ENCODE data around the gene RAB3C.

Gene RAB3C

GRCh38 chr5:58628626-58629025 lies 45.8 kb downstream of the RAB3C start:
- Mint-ChIP-seq H3K4me1 (ENCODE audit: low read depth) (no peaks in the 10 kb centered on the region), H3K27me3 (no peaks in the 10 kb centered on the region), H3K36me3 (ENCODE audit: low read depth) (no peaks in the 10 kb centered on the region), H3K27ac (no peak overlapping the region), H3K9me3 (no peaks in the 10 kb centered on the region), H3K4me3 (no peak overlapping the region)
- intact Hi-C loops (cut with micrococcal nuclease): no loop called here

DNA sequence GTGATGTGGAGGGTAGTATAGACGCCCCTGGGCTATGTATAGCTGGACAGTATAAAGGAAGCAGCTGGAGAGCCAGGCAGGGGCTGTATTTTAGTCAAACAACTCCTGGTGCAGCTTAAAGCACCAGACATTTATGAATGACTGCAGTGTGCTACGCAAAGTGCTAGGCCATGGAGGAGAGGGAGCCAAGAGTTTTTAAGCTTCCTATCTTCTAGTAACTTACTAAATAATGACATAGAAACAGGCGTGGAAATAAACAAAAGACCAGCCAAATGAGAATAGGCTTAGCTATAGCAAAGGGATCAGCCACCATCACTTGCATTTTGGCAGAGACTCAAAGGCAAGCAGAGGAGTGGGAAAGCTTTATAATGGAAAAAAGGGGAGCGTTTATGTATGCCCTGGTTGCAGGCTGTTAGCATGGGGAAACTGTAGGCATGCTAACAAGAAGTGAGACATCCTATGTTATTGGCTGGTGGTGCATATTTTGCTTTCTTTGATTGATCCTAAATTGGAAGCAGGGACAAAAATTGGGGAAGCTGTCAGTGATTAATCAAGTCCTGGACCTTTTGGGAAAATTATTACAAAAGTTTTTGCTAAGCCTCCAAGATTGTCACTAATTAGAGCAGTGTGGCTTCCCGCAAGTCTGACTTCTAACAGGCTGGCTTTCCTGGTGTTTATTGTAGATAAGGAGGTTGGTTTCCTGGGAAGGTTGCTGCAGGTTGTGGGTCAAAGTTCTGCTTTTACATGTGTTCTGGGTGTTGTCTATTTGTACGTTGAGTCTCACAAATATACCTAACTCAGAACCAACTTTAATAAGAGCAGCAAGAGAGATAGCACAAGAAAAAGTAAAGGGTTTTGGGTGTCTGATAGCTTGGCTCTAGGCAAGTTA lies 46.6 kb downstream of the RAB3C start:
- Mint-ChIP-seq H3K27ac (no peak overlapping the region), H3K36me3 (ENCODE audit: low read depth) (no peaks in the 10 kb centered on the region), H3K4me3 (no peak overlapping the region), H3K9me3 (no peaks in the 10 kb centered on the region), H3K27me3 (no peaks in the 10 kb centered on the region), H3K4me1 (ENCODE audit: low read depth) (no peaks in the 10 kb centered on the region)
- intact Hi-C loops (cut with micrococcal nuclease): no loop called here

DNA sequence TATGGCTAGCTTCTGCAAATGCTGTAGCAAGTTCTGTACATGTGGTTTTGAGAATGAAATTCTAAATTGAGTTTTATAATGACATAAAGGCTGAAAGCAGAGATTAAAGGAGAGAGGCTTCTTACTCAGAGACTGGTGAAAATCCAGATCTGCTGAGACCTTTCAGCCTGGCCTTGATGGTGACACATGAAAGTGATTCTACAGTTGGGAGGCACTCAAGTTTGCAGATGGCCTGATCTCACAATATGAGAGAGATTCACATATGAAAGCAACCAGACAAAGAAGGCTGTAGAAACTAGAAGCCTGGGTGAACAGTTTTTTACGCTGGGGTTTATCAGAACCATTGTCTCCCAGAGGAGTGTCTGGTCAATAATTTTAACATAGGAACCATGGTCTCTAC lies 49.0 kb downstream of the RAB3C start:
- Mint-ChIP-seq H3K4me3 (no peak overlapping the region), H3K36me3 (ENCODE audit: low read depth) (no peaks in the 10 kb centered on the region), H3K9me3 (no peaks in the 10 kb centered on the region), H3K27me3 (no peaks in the 10 kb centered on the region), H3K27ac (no peak overlapping the region), H3K4me1 (ENCODE audit: low read depth) (no peaks in the 10 kb centered on the region)
- intact Hi-C loops (cut with micrococcal nuclease): no loop called here

- no peak overlapping the region for H3K27ac Mint-ChIP-seq
- intact Hi-C loops (cut with micrococcal nuclease): no loop called here
- no peaks in the 10 kb centered on the region for H3K9me3 Mint-ChIP-seq
- H3K4me1 Mint-ChIP-seq (ENCODE audit: low read depth): no peaks in the 10 kb centered on the region
- no peaks in the 10 kb centered on the region for H3K36me3 Mint-ChIP-seq (ENCODE audit: low read depth)
- no peaks in the 10 kb centered on the region for H3K27me3 Mint-ChIP-seq
- H3K4me3 Mint-ChIP-seq: no peak overlapping the region
Measured at GRCh38 chr5:58635416-58635815, 52.5 kb downstream of the RAB3C start.

- Mint-ChIP-seq H3K27ac (no peak overlapping the region), H3K4me3 (no peak overlapping the region), H3K27me3 (no peaks in the 10 kb centered on the region), H3K9me3 (no peaks in the 10 kb centered on the region), H3K4me1 (ENCODE audit: low read depth) (no peaks in the 10 kb centered on the region), H3K36me3 (ENCODE audit: low read depth) (no peaks in the 10 kb centered on the region)
- intact Hi-C loops (cut with micrococcal nuclease): no loop called here
Measured at GRCh38 chr5:58640011-58640410, 57.1 kb downstream of the RAB3C start.

- intact Hi-C loops (cut with micrococcal nuclease): no loop called here
Measured at GRCh38 chr5:58641533-58641932, 58.7 kb downstream of the RAB3C start.

DNA sequence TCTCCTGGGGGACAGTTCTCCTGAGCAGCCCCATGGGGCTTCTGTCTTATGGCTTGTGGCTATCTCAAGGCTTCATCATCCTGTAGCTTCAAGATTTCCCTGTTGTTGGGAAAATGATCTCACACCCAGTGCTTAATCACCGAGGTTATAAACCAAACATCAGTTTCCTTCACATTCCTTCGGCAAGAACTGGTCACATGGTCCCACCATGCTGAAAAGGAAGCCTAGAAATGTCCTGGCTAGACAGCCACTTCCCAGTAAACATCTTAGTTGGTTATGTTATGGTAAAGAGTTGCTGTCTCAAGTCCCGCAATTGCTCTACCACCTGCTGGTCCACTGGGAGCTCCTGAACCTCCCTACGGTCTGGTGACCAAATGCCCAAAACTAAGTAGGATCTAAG lies 66.0 kb downstream of the RAB3C start:
- Mint-ChIP-seq H3K9me3 (no peaks in the 10 kb centered on the region), H3K4me3 (no peak overlapping the region), H3K36me3 (ENCODE audit: low read depth) (no peaks in the 10 kb centered on the region), H3K4me1 (ENCODE audit: low read depth) (no peaks in the 10 kb centered on the region), H3K27ac (no peak overlapping the region), H3K27me3 (no peaks in the 10 kb centered on the region)
- intact Hi-C loops (cut with micrococcal nuclease): no loop called here

More at GRCh38 chr5:58641533-58641932, 58.7 kb downstream of the RAB3C start:
- Mint-ChIP-seq H3K27me3 (no peaks in the 10 kb centered on the region), H3K36me3 (ENCODE audit: low read depth) (no peaks in the 10 kb centered on the region), H3K4me1 (ENCODE audit: low read depth) (no peaks in the 10 kb centered on the region), H3K9me3 (no peaks in the 10 kb centered on the region), H3K4me3 (no peak overlapping the region), H3K27ac (no peak overlapping the region)

- no peak overlapping the region for H3K4me3 Mint-ChIP-seq
- intact Hi-C loops (cut with micrococcal nuclease): no loop called here
Measured at GRCh38 chr5:58649716-58650115, 66.8 kb downstream of the RAB3C start.

DNA sequence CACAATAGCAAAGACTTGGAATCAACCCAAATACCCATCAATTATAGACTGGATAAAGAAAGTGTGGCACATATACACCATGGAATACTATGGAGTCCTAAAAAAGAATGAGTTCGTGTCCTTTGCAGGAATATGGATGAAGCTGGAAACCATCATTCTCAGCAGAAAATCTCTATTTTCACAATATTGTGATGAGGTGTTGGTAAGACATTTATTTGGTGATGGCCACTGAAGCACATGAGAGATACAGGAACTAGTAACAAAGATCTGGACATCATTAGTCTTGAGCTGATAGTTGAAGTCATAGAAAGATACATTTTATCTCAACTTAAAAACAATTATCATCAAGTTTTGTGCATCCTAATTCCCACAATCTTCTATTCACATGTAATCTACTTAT lies 70.6 kb downstream of the RAB3C start:
- no peaks in the 10 kb centered on the region for H3K27me3 Mint-ChIP-seq
- intact Hi-C loops (cut with micrococcal nuclease): no loop called here
- peaks cover under 1% of the 10 kb centered on the region for H3K4me1 Mint-ChIP-seq (ENCODE audit: low read depth)
- H3K9me3 Mint-ChIP-seq: no peaks in the 10 kb centered on the region
- H3K4me3 Mint-ChIP-seq: no peak overlapping the region
- no peak overlapping the region for H3K27ac Mint-ChIP-seq
- H3K36me3 Mint-ChIP-seq (ENCODE audit: low read depth): no peaks in the 10 kb centered on the region

More at GRCh38 chr5:58649716-58650115, 66.8 kb downstream of the RAB3C start:
- H3K4me1 Mint-ChIP-seq (ENCODE audit: low read depth): no peaks in the 10 kb centered on the region
- no peak overlapping the region for H3K27ac Mint-ChIP-seq
- no peaks in the 10 kb centered on the region for H3K9me3 Mint-ChIP-seq
- no peaks in the 10 kb centered on the region for H3K27me3 Mint-ChIP-seq
- H3K36me3 Mint-ChIP-seq (ENCODE audit: low read depth): no peaks in the 10 kb centered on the region

GRCh38 chr5:58666141-58666540 lies 83.3 kb downstream of the RAB3C start:
- Mint-ChIP-seq H3K27me3 (no peaks in the 10 kb centered on the region), H3K9me3 (peaks cover 9% of the 10 kb centered on the region), H3K4me1 (ENCODE audit: low read depth) (no peaks in the 10 kb centered on the region), H3K4me3 (no peak overlapping the region), H3K36me3 (ENCODE audit: low read depth) (no peaks in the 10 kb centered on the region), H3K27ac (no peak overlapping the region)
- intact Hi-C loops (cut with micrococcal nuclease): no loop called here

DNA sequence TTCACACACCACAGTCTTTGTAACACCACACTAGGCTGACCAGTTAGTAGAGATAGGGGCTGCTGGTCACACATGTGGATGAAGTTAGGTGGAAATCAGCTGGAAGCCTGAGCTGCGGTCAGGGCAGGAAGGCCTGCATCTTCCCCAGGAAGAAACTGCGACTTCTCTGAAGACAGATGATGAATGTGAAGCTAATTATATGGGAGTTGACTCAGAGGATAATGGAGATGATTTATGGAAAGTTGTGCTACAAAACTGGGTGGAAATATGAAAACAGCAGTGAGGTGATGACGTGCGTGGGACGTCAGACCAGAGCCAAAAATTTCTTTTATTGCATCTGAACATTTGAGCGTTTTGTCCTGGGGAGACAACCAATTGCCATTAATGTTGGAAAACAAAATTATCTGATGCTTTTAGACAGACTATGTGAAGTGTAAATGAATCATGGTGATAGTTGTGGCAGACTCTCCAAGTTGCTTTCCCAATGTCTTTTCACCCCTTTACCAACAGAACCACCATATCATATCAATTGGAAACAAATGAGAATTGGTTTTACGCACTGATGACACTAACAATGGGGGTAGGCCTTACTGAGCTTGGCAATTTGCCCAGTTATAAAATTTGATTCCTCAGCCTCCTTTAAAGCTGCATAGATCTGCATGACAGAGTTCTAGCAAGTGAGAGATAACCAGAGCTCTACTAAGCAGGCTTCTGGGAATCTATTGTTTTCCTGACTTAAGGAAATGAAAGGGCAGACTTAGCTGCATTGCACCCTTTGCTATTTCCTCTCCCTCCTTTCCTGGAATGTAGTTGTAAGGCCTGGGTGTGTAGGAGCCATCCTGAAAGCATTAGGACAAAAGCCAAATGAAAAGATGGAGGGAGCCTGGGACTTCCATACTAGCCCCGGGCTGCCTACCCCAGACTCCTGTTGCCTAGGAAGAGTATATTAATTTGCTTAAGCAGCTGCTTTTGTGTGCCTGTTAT lies 84.0 kb downstream of the RAB3C start:
- no peaks in the 10 kb centered on the region for H3K36me3 Mint-ChIP-seq (ENCODE audit: low read depth)
- H3K9me3 Mint-ChIP-seq: peaks cover 9% of the 10 kb centered on the region
- H3K4me1 Mint-ChIP-seq (ENCODE audit: low read depth): no peaks in the 10 kb centered on the region
- intact Hi-C loops (cut with micrococcal nuclease): no loop called here
- no peak overlapping the region for H3K4me3 Mint-ChIP-seq
- H3K27ac Mint-ChIP-seq: no peak overlapping the region
- H3K27me3 Mint-ChIP-seq: no peaks in the 10 kb centered on the region

- H3K4me3 Mint-ChIP-seq: no peak overlapping the region
- no peaks in the 10 kb centered on the region for H3K36me3 Mint-ChIP-seq (ENCODE audit: low read depth)
- no peak overlapping the region for H3K27ac Mint-ChIP-seq
- H3K27me3 Mint-ChIP-seq: no peaks in the 10 kb centered on the region
- intact Hi-C loops (cut with micrococcal nuclease): no loop called here
- no peaks in the 10 kb centered on the region for H3K9me3 Mint-ChIP-seq
- no peaks in the 10 kb centered on the region for H3K4me1 Mint-ChIP-seq (ENCODE audit: low read depth)
Measured at GRCh38 chr5:58670582-58670981, 87.7 kb downstream of the RAB3C start.

DNA sequence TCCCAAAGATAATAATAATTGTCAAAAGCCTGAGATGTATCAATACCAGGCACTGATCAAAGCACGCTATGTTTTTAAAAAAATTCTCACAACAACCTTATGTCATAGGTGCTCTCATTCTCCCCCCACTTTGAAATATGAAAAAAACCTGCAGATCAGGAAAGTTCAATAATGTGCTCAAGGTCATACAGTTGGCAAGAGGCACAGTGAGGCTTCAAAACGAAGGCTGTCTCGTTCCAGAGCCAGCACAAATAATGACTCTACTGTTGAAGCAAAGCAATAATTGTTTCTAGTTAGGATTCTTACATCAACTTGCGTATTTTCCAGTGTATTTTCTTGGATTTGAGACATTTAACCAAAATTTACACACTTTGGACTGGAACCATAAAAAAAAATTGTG lies 88.3 kb downstream of the RAB3C start:
- Mint-ChIP-seq H3K4me3 (no peak overlapping the region), H3K36me3 (ENCODE audit: low read depth) (no peaks in the 10 kb centered on the region), H3K27me3 (no peaks in the 10 kb centered on the region), H3K4me1 (ENCODE audit: low read depth) (no peaks in the 10 kb centered on the region), H3K9me3 (no peaks in the 10 kb centered on the region), H3K27ac (no peak overlapping the region)
- intact Hi-C loops (cut with micrococcal nuclease): no loop called here

DNA sequence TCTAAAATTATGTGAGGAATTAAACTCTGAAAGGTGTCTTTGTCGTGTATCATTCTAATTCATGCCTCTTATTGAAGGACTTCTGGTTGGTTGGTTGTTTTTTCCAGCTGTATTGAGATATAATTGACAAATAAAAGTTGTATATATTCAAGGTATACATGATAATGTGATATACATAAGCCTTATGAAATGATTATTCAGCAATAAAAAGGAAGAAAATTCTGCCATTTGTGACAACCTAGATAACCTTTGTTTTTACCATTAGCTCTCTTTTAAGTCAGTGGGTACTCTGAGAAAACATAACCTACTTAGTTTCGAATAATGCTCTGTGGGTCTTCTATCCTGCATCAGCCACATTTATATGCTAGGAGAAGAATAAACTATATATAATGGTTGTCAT lies 89.6 kb downstream of the RAB3C start:
- Mint-ChIP-seq H3K4me3 (no peak overlapping the region), H3K36me3 (ENCODE audit: low read depth) (no peaks in the 10 kb centered on the region), H3K9me3 (no peaks in the 10 kb centered on the region), H3K27ac (no peak overlapping the region), H3K27me3 (no peaks in the 10 kb centered on the region), H3K4me1 (ENCODE audit: low read depth) (no peaks in the 10 kb centered on the region)
- intact Hi-C loops (cut with micrococcal nuclease): no loop called here

Measured in dendritic cell treated with granulocyte-macrophage colony-stimulating factor and Interleukin-4, amounts not matched to agents 40 ng/mL and 50 ng/mL, for 4 days (primary cell).